Measurements from ENCODE around the gene C1orf226. TPM values are rescaled to one million over a fixed set of nuclear protein-coding genes. Genes with fewer than 3 reads are reported as not detected.

Gene C1orf226
- total and polyA plus RNA-seq, 2 experiments from 2014 or later = 2.7 to 12.5 TPM

DNA sequence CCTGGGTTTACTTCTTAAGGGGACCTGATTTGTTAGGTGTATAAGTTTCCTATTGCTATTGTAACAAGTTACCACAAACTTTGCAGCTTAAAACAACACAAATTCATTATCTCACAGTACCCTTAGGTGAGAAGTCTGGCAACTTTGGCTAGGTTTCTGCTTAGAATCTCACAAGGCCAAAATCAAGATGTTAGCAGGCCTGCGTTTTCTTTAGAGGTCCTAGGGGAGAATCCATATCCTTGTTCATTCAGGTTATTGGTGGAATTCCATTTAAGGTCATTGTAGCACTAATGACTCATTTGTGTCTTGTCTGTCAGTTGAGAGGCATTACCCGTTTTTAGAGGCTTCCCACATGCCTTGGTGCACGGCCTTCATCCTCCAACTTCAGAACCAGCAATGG is 38.6 kb downstream of the C1orf226 start (continued):
- TF ChIP-seq, protein P1, sequence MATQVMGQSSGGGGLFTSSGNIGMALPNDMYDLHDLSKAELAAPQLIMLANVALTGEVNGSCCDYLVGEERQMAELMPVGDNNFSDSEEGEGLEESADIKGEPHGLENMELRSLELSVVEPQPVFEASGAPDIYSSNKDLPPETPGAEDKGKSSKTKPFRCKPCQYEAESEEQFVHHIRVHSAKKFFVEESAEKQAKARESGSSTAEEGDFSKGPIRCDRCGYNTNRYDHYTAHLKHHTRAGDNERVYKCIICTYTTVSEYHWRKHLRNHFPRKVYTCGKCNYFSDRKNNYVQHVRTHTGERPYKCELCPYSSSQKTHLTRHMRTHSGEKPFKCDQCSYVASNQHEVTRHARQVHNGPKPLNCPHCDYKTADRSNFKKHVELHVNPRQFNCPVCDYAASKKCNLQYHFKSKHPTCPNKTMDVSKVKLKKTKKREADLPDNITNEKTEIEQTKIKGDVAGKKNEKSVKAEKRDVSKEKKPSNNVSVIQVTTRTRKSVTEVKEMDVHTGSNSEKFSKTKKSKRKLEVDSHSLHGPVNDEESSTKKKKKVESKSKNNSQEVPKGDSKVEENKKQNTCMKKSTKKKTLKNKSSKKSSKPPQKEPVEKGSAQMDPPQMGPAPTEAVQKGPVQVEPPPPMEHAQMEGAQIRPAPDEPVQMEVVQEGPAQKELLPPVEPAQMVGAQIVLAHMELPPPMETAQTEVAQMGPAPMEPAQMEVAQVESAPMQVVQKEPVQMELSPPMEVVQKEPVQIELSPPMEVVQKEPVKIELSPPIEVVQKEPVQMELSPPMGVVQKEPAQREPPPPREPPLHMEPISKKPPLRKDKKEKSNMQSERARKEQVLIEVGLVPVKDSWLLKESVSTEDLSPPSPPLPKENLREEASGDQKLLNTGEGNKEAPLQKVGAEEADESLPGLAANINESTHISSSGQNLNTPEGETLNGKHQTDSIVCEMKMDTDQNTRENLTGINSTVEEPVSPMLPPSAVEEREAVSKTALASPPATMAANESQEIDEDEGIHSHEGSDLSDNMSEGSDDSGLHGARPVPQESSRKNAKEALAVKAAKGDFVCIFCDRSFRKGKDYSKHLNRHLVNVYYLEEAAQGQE (IDR thresholded peaks at IDR 0.05; ENCODE audit: unreplicated experiment) = no peak

DNA sequence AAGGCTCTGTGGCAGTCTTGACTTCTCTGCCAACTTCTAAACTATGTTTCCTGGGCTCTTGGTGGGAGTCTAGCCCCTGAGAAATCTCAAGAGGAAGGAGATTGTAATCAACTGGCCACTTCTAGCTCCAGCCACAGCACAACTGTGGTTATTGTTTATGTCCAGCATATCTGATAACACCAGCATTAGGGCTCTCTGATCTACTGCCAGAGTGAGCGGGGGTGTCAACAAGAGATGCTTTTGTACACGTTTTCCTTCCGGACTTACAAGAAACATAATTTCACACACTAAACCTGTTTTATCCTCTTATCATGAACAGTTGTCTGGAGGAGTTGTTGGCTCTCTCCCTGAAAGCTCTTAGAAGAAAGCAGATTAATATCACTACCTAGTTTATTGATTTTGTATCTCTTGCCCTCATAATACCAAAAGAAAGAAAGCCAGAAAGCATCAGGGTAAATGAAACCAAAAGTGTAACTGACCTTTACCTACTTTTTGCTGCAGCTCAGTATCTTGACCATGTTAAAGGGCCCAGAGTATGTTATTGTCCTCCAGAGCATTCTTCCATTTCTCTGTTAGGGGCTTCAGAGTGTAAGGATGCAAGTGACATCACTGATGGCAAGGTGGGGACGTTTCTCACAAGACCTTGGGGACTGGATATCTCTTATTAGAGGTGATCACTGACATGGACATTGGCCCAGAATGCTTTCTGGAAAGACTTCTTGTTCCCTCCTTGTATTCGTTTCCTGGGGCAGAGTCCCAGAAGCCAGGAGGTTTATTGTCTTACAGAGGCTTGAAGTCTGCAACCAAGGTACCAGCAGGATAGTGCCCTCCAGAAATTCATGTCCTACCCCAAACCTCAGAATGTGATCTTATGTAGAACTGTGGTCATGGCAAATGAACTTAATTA is 40.0 kb downstream of the C1orf226 start:
- Histone ChIP-seq H4K20me1 (replicated peaks; ENCODE audit: insufficient read depth) (no peaks in the 10 kb centered on the region), H3F3A (replicated peaks; ENCODE audit: low read depth) (no peaks in the 10 kb centered on the region), H3K79me2 (replicated peaks; ENCODE audit: insufficient read depth) (no peaks in the 10 kb centered on the region), H3K4me3 (no peak overlapping the region), H3K4me1 (ENCODE audit: insufficient read depth) (no peaks in the 10 kb centered on the region), H3K36me3 (ENCODE audit: insufficient read depth) (no peaks in the 10 kb centered on the region), H2AFZ (no peak overlapping the region), H3K9me2 (ENCODE audit: insufficient read depth) (peaks cover 6% of the 10 kb centered on the region; the same call in 1 of the 2 replicates), H3K27me3 (ENCODE audit: insufficient read depth) (no peaks in the 10 kb centered on the region), H3K27ac (ENCODE audit: low read depth) (no peak overlapping the region), H3K4me2 (no peak overlapping the region)
- H3K27ac Mint-ChIP-seq = no peak overlapping the region
- H3K4me1 Mint-ChIP-seq = no peaks in the 10 kb centered on the region
- DNase-seq (ENCODE audit: low spot score) (no peak), ATAC-seq (no peak)
- H3K4me3 Mint-ChIP-seq = no peak overlapping the region
- H3K9me3 Mint-ChIP-seq = no peaks in the 10 kb centered on the region; the same call in 2 of the 3 replicates
- H3K27me3 Mint-ChIP-seq (ENCODE audit: insufficient read depth, low read depth, poor library complexity) = peaks cover 3% of the 10 kb centered on the region
- H3K36me3 Mint-ChIP-seq (ENCODE audit: low read depth) = no peaks in the 10 kb centered on the region
- no peak for TF ChIP-seq ZNF114 (CRISPR knock-in tag; IDR thresholded peaks at IDR 0.05)
- TF ChIP-seq NANOG (IDR thresholded peaks at IDR 0.05; ENCODE audit: borderline replicate concordance) = no peak
- no peak for TF ChIP-seq CREB1 (CRISPR knock-in tag; IDR thresholded peaks at IDR 0.05; ENCODE audit: low read depth)
- TF ChIP-seq ZNF331 (CRISPR knock-in tag; IDR thresholded peaks at IDR 0.05; ENCODE audit: low read depth) = no peak
- TF ChIP-seq JUNB (IDR thresholded peaks at IDR 0.05; ENCODE audit: unreplicated experiment) = no peak
- TF ChIP-seq POLR2AphosphoS5 (IDR thresholded peaks at IDR 0.05; ENCODE audit: low read depth) = no peak
- TF ChIP-seq EZH2 (IDR thresholded peaks at IDR 0.05; ENCODE audit: low read depth, unreplicated experiment) = no peak
- TF ChIP-seq, protein P2, sequence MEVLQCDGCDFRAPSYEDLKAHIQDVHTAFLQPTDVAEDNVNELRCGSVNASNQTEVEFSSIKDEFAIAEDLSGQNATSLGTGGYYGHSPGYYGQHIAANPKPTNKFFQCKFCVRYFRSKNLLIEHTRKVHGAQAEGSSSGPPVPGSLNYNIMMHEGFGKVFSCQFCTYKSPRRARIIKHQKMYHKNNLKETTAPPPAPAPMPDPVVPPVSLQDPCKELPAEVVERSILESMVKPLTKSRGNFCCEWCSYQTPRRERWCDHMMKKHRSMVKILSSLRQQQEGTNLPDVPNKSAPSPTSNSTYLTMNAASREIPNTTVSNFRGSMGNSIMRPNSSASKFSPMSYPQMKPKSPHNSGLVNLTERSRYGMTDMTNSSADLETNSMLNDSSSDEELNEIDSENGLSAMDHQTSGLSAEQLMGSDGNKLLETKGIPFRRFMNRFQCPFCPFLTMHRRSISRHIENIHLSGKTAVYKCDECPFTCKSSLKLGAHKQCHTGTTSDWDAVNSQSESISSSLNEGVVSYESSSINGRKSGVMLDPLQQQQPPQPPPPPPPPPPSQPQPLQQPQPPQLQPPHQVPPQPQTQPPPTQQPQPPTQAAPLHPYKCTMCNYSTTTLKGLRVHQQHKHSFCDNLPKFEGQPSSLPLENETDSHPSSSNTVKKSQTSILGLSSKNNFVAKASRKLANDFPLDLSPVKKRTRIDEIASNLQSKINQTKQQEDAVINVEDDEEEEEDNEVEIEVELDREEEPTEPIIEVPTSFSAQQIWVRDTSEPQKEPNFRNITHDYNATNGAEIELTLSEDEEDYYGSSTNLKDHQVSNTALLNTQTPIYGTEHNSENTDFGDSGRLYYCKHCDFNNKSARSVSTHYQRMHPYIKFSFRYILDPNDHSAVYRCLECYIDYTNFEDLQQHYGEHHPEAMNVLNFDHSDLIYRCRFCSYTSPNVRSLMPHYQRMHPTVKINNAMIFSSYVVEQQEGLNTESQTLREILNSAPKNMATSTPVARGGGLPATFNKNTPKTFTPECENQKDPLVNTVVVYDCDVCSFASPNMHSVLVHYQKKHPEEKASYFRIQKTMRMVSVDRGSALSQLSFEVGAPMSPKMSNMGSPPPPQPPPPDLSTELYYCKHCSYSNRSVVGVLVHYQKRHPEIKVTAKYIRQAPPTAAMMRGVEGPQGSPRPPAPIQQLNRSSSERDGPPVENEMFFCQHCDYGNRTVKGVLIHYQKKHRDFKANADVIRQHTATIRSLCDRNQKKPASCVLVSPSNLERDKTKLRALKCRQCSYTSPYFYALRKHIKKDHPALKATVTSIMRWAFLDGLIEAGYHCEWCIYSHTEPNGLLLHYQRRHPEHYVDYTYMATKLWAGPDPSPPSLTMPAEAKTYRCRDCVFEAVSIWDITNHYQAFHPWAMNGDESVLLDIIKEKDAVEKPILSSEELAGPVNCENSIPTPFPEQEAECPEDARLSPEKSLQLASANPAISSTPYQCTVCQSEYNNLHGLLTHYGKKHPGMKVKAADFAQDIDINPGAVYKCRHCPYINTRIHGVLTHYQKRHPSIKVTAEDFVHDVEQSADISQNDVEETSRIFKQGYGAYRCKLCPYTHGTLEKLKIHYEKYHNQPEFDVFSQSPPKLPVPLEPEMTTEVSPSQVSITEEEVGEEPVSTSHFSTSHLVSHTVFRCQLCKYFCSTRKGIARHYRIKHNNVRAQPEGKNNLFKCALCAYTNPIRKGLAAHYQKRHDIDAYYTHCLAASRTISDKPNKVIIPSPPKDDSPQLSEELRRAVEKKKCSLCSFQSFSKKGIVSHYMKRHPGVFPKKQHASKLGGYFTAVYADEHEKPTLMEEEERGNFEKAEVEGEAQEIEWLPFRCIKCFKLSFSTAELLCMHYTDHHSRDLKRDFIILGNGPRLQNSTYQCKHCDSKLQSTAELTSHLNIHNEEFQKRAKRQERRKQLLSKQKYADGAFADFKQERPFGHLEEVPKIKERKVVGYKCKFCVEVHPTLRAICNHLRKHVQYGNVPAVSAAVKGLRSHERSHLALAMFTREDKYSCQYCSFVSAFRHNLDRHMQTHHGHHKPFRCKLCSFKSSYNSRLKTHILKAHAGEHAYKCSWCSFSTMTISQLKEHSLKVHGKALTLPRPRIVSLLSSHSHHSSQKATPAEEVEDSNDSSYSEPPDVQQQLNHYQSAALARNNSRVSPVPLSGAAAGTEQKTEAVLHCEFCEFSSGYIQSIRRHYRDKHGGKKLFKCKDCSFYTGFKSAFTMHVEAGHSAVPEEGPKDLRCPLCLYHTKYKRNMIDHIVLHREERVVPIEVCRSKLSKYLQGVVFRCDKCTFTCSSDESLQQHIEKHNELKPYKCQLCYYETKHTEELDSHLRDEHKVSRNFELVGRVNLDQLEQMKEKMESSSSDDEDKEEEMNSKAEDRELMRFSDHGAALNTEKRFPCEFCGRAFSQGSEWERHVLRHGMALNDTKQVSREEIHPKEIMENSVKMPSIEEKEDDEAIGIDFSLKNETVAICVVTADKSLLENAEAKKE (CRISPR knock-in tag; IDR thresholded peaks at IDR 0.05) = no peak
- no peak for TF ChIP-seq EZH2phosphoT487 (IDR thresholded peaks at IDR 0.05; ENCODE audit: unreplicated experiment)
- TF ChIP-seq, protein P3, sequence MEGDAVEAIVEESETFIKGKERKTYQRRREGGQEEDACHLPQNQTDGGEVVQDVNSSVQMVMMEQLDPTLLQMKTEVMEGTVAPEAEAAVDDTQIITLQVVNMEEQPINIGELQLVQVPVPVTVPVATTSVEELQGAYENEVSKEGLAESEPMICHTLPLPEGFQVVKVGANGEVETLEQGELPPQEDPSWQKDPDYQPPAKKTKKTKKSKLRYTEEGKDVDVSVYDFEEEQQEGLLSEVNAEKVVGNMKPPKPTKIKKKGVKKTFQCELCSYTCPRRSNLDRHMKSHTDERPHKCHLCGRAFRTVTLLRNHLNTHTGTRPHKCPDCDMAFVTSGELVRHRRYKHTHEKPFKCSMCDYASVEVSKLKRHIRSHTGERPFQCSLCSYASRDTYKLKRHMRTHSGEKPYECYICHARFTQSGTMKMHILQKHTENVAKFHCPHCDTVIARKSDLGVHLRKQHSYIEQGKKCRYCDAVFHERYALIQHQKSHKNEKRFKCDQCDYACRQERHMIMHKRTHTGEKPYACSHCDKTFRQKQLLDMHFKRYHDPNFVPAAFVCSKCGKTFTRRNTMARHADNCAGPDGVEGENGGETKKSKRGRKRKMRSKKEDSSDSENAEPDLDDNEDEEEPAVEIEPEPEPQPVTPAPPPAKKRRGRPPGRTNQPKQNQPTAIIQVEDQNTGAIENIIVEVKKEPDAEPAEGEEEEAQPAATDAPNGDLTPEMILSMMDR (conservative IDR thresholded peaks at IDR 0.05; ENCODE audit: low read depth in 2 of 2) = no peak
- TF ChIP-seq, protein P4, sequence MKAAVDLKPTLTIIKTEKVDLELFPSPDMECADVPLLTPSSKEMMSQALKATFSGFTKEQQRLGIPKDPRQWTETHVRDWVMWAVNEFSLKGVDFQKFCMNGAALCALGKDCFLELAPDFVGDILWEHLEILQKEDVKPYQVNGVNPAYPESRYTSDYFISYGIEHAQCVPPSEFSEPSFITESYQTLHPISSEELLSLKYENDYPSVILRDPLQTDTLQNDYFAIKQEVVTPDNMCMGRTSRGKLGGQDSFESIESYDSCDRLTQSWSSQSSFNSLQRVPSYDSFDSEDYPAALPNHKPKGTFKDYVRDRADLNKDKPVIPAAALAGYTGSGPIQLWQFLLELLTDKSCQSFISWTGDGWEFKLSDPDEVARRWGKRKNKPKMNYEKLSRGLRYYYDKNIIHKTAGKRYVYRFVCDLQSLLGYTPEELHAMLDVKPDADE (IDR thresholded peaks at IDR 0.05) = no peak
